Right lobe of liver (tissue), 6 donors: ENCODE results near the gene ADGRD1. TPM values are rescaled to one million over a fixed set of nuclear protein-coding genes. Genes with fewer than 3 reads are reported as not detected.
A peak's percentile ranks its signal among the peaks of the same experiment; 100 is the strongest.

Experiments used
- ATAC-seq, 4 donors: fragments of 200-7000 bp; cut with Tn5 transposase; one replicate each; pipeline ENCODE4 v1.9.1; 2020; ENCODE audit warnings: mild to moderate bottlenecking in 4 of 4, moderate library complexity in 4 of 4
- DNase-seq, 3 donors: peaks; one replicate each; pipeline ENCODE4 v3.0.0-alpha.2; 2020
- H3K27ac ChIP-seq, 3 donors: fragments of 200-600 bp; one replicate each; pipeline ENCODE4 v1.8.0; 2022
- H3K27me3 ChIP-seq, 2 donors: fragments of 200-600 bp; one replicate each; pipeline ENCODE4 v1.8.0; 2022
- H3K36me3 ChIP-seq, 4 donors: fragments of 200-600 bp; sonication (generic) in 1 of 4; one replicate each; pipeline versions ENCODE4 v1.5.1 to v1.8.0; 2017 to 2022; ENCODE audit warnings: control low read depth in 1 of 4
- H3K4me1 ChIP-seq, 4 donors: fragments of 200-600 bp; sonication (generic) in 1 of 4; one replicate each; pipeline versions ENCODE4 v1.5.1 to v1.8.0; 2017 to 2022; ENCODE audit warnings: control low read depth in 1 of 4
- H3K4me3 ChIP-seq, 3 donors: fragments of 200-600 bp; one replicate each; pipeline ENCODE4 v1.8.0; 2022
- H3K9me3 ChIP-seq, 4 donors: fragments of 200-600 bp; sonication (generic) in 1 of 4; one replicate each; pipeline versions ENCODE4 v1.5.1 to v1.8.0; 2017 to 2022; ENCODE audit warnings: control low read depth in 1 of 4
- CTCF ChIP-seq, 4 donors: fragments of 200-600 bp in 3 of 4; fragments of 450-650 bp in 1 of 4; IDR thresholded peaks; one replicate each; pipeline versions ENCODE4 v1.5.1 to v1.8.0; 2016 to 2022; ENCODE audit warnings: antibody characterized with exemption in 4 of 4, mild to moderate bottlenecking in 2 of 4
- POLR2A ChIP-seq: fragments of 450-650 bp; IDR thresholded peaks from one replicate; pipeline ENCODE4 v1.6.1; 2017; ENCODE audit warnings: antibody characterized with exemption, mild to moderate bottlenecking
- WGBS: methylation state at CpG from one replicate; pipeline ENCODE4 v1.1.6; 2018; ENCODE audit warnings: low coverage, low lambda C conversion rate; ENCODE audit not compliant: insufficient coverage; ENCODE audit errors: missing lambda C conversion rate; 5-methylcytosine and 5-hydroxymethylcytosine counted together
- intact Hi-C, 2 donors: fragments of 100-400 bp; cut with DNase I; formaldehyde crosslinking; loops; one replicate each; pipeline versions ENCODE4 v1.11.2 to v1.14.1; 2022
- total RNA-seq, 6 experiments: library from RNA; depleted of rRNA in 2 of 6; stranded (reverse); fragments of >200 nt in 2 of 6; fragmentation: NEBNext Ultra II Directional in 3 of 6; extraction: Animal tissue kit (Norgen Biotek cat#: 25700) in 3 of 6; gene quantifications; one replicate each; pipeline versions ENCODE4 v1.1.0 to v1.2.4, GENCODE V29; 2016 to 2023
- donor health status: DM: no; HTN: yes; CAD: no.
- donor health status: DM: no; HTN: no; CAD: no.
- donor health status: DM: no; HTN: no; CAD: no.
- donor health status: DM: no; HTN: yes; CAD: no.
- donor health status: DM: no; HTN: yes; CAD: no.

ADGRD1 gene
- total RNA-seq, 6 experiments from 2014 or later, result 4.7 to 17.0 (median 10.9) TPM

- no peak overlapping the region for H3K4me3 ChIP-seq
- 65% methylated on average over 2 of the region's 4 CpGs for WGBS
- intact Hi-C loops, result no loop called here
- H3K27ac ChIP-seq, result no peak overlapping the region
- H3K27me3 ChIP-seq, result no peaks in the 10 kb centered on the region
- ATAC-seq (no peak), DNase-seq (peak in 1 of 3 donors; percentile 25)
- no peaks in the 10 kb centered on the region for H3K9me3 ChIP-seq
- TF ChIP-seq POLR2A (no peak), CTCF (IDR thresholded peaks at IDR 0.05) (no peak)
- no peaks in the 10 kb centered on the region for H3K36me3 ChIP-seq
- no peaks in the 10 kb centered on the region for H3K4me1 ChIP-seq
These were observed 159.1 kb downstream of the ADGRD1 start for GRCh38 chr12:131112700-131113290.

- no peaks in the 10 kb centered on the region for H3K27me3 ChIP-seq
- WGBS, result 83% methylated on average over 16 of the region's 18 CpGs
- ATAC-seq (no peak), DNase-seq (peak in 1 of 3 donors; percentile 34)
- TF ChIP-seq POLR2A (no peak), CTCF (IDR thresholded peaks at IDR 0.05) (no peak)
- intact Hi-C loops, result no loop called here
- no peaks in the 10 kb centered on the region for H3K4me1 ChIP-seq
- no peaks in the 10 kb centered on the region for H3K36me3 ChIP-seq
- H3K27ac ChIP-seq, result no peak overlapping the region
- no peak overlapping the region for H3K4me3 ChIP-seq
- no peaks in the 10 kb centered on the region for H3K9me3 ChIP-seq
These were observed 160.0 kb downstream of the ADGRD1 start for GRCh38 chr12:131113568-131114270.

GRCh38 chr12:131114271-131114670 lies 160.6 kb downstream of the ADGRD1 start:
- Histone ChIP-seq H3K9me3 (no peaks in the 10 kb centered on the region), H3K27me3 (no peaks in the 10 kb centered on the region), H3K4me3 (no peak overlapping the region), H3K36me3 (no peaks in the 10 kb centered on the region), H3K27ac (no peak overlapping the region), H3K4me1 (no peaks in the 10 kb centered on the region)
- TF ChIP-seq POLR2A (no peak), CTCF (IDR thresholded peaks at IDR 0.05) (no peak)
- ATAC-seq (no peak), DNase-seq (peak in 1 of 3 donors; percentile 10)
- intact Hi-C loops, result no loop called here
- WGBS, result 100% methylated on average over 4 of the region's 5 CpGs

- no peaks in the 10 kb centered on the region for H3K9me3 ChIP-seq
- 64% methylated on average over 10 of the region's 18 CpGs for WGBS
- H3K27me3 ChIP-seq, result no peaks in the 10 kb centered on the region
- intact Hi-C loops, result no loop called here
- DNase-seq (peak in 1 of 3 donors; percentile 28), ATAC-seq (no peak)
- H3K4me3 ChIP-seq, result no peak overlapping the region
- H3K27ac ChIP-seq, result no peak overlapping the region
- TF ChIP-seq POLR2A, result no peak
- TF ChIP-seq CTCF (IDR thresholded peaks at IDR 0.05), result no peak
- no peaks in the 10 kb centered on the region for H3K4me1 ChIP-seq
- no peaks in the 10 kb centered on the region for H3K36me3 ChIP-seq
These were observed 161.4 kb downstream of the ADGRD1 start for GRCh38 chr12:131114942-131115584.
